Urothelium cell line (cell line): ENCODE data around the gene OR2AT4.
A peak's percentile ranks its signal among the peaks of the same experiment; 100 is the strongest.
"Not testable (repeated sequence)": the region's sequence is repeated elsewhere in the genome, so short reads cannot be mapped to it uniquely, and the experiment has no call there.

Experiments
- DNase-seq: peaks from one replicate; pipeline ENCODE4 v3.0.0; 2011; ENCODE audit warnings: low spot score, mixed read lengths
- FAIRE-seq: peaks from 2 replicates; lab custom pipeline; 2011; peaks lifted over from hg19 to GRCh38; lab: Jason Lieb, UNC

The OR2AT4 gene

GRCh38 chr11:75096456-75097172 lies at the start of gene OR2AT4:
OR2AT4 (minus strand) TSS chr11:75096876.
- no peak for FAIRE-seq

GRCh38 chr11:75145972-75146519 lies 49.4 kb upstream of the OR2AT4 start:
- no peak for FAIRE-seq
- no peak for DNase-seq

More at GRCh38 chr11:75096456-75097172, at the start of gene OR2AT4:
- no peak for DNase-seq

DNA sequence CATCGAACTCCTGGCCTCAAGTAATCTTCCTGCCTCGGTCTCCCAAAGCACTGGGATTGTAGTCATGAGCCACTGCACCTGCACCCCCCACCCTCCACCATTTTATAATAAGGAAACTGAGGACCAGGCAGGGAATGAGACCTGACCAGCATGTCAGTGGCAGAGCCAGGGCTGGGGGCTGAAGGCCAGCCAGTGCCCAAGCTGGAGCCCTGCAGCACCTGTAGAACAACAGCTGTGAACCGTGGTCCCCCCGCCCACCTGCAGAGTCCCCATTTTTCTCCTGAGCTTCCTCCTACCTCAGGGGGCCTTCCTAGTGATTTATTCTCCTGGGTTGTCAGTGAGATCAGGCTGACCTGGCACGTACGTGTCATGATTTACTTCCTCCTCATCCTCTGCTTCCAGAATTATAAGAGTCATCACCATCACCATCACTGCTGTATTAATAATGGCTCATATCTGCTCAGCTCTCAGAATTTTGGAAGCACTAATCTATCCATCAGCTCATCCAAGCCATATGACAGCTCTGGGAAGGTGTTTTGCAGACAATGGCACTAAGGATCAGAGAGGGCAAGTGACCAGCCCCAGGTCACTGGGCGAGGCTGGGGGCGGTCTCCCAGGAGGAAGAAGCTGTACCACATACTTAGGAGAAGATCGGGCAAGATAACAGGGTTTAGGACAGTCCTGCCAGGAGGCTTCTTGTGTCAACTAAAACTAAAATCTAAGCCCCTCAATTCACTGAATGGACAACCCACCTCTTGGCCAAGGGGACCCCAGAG lies 48.7 kb upstream of the OR2AT4 start:
- DNase-seq (no peak), FAIRE-seq (no peak)

DNA sequence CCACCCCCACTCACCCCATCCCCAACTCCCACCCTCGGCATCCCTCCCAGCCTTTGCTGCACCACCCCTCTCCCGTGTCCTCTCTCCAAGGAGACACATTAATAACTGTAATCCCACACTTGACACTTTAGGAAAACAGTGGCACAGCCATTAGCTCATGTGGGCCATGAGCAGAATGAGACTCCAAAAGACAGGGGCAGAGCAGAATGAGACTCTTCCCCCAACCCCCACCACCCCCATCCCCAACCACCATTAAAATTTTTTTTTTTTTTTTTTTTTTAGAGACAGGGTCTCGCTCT lies 48.0 kb upstream of the OR2AT4 start:
- no peak for FAIRE-seq

GRCh38 chr11:75143420-75143731 lies 46.7 kb upstream of the OR2AT4 start:
- FAIRE-seq (no peak), DNase-seq (no peak)

More for the DNA sequence above, 48.0 kb upstream of the OR2AT4 start:
- no peak for DNase-seq

- DNase-seq (peak; percentile 97), FAIRE-seq (no peak)
Measured at GRCh38 chr11:75142714-75143419, 46.2 kb upstream of the OR2AT4 start.

DNA sequence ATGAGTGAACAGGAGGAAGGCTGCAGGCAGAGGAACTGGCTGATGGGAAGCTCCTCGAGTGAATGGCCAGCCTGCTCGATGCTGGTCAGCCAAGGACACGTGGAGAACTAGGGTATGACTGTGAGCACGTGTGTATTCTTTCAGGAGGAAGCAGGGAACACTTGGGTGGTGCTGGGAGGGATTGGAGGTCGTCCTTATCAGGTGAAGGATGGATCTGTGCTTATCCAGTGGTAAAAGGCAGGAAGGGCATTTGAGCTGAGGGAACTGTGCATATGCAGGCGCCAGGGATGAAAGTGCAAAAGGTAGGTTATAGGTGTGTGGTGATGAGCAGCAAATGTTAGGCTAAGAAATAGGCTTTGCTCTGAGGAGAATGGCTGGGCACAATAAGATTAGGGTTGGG lies 44.5 kb upstream of the OR2AT4 start:
- DNase-seq (no peak), FAIRE-seq (no peak)

DNA sequence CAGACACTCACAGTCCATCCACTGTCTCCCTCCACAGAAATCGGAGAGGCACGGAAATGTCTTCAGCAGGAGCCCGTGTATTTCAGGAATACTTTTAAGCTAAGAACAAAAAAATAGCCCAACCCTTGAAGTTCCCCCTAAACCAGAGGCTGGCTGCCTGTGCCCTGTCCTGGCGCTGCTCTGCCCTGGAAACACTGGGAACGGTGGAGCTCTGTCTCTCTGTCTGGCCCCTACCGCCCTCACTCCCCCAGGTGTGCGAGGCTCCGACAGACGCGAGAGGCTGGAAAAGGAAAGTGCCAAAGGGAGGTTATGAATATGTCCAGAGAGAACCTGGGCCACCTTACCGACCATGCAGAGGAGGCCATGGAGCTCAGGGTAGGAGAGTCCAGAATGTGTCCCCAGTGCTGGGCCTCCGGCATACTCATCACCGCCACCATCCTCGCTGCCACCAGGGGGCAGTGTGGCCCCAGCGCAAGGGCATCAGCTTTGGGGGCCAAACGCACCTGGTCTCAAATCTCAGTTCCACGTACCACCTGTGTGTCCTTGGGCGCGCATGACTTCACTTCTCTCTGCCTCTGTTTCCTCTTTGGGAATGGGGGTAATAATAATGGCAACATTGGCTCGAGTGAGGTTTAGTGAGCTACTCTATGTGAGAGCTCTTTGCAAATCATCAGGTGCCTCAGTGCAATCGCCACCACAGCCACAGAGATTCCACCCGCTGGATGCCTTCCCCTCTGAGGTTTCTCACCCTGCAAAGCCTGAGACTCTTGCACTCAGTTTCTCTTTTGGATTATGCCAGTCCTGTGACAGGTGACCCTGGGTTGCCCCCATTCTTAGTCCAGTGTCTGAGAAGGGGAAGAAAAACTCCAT lies 43.8 kb upstream of the OR2AT4 start:
- peak; percentile 13 for FAIRE-seq
- peak; percentile 79 for DNase-seq

GRCh38 chr11:75135651-75136050 lies 39.0 kb upstream of the OR2AT4 start:
- DNase-seq (no peak), FAIRE-seq (no peak)

GRCh38 chr11:75135021-75135650 lies 38.5 kb upstream of the OR2AT4 start:
- FAIRE-seq (no peak), DNase-seq (no peak)

GRCh38 chr11:75133976-75134375 lies 37.3 kb upstream of the OR2AT4 start:
- no peak for FAIRE-seq
- DNase-seq: no peak

DNA sequence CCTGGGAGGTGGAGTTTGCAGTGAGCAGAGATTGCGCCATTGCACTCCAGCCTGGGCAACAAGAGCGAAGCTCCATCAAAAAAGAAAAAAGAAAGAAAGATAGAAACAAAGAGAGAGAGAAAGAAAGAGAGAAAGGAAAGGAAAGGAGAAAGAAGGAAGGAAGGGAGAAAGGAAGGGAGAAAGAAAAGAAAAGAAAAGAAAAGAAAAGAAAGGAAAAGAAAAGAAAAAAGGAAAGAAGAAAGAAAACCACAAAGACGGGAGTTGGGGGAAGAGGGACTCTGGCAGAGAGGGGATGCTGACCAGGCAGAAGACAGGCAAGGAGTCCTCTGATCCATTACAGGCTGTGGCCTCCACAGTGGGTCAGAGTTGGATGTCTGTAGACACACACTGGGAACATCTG lies 35.4 kb upstream of the OR2AT4 start:
- FAIRE-seq: no peak

DNA sequence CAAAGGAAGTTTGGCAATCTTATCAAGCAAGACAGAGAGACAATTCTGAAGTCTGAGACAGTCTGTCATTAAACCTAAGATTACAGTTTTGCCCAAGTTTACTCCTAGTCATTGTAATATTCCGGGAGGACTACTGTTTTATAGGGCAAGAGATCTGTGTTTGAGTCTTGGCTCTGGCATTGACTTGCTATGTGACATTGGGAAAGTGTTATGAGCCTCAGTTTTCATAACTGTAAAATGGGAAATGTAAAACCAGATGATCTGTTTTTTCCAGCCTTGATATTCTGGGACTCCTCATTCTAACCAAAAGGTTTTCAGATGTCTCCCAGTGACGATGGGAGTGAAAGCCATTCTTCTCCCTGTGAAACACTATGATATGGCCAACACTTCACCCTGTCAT lies 29.9 kb upstream of the OR2AT4 start:
- DNase-seq (no peak), FAIRE-seq (no peak)

More for the DNA sequence above, 35.4 kb upstream of the OR2AT4 start:
- no peak for DNase-seq

DNA sequence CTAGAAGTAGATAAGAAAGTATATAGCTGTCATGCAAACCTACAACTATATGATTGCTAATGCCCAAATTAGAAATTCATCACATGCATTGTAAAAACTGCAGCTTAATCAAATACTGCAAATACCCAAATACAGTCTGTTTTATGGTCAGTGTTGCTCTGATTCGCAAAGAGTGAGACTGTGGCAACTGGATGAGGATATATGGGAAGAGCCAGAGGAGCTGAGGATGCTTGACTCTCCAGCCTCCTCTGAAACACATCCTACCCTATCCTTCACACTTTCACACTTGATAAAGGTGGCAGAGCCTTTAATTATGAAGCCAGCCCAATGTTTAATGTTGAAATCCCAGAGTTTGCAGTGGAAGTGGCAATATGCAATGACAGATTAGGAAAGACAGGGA lies 21.9 kb upstream of the OR2AT4 start:
- DNase-seq (no peak), FAIRE-seq (no peak)

DNA sequence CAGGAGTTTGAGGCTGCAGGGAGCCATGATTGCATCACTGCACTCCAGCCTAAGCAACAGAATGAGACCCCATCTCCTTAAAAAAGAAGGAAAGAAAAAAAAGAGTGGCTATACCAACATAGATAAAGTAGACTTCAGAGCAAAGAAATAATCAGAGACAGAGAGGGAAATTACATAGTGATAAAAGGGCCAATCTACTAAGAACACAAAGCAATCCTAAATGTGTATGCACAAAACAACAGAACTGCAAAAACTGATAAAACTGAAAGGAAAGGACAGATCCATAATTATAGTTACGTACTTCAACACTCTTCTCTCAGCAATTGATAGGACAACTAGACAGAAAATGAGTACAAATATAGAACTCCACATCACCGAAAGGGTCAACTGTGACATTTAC lies 17.8 kb upstream of the OR2AT4 start:
- FAIRE-seq (no peak), DNase-seq (no peak)

DNA sequence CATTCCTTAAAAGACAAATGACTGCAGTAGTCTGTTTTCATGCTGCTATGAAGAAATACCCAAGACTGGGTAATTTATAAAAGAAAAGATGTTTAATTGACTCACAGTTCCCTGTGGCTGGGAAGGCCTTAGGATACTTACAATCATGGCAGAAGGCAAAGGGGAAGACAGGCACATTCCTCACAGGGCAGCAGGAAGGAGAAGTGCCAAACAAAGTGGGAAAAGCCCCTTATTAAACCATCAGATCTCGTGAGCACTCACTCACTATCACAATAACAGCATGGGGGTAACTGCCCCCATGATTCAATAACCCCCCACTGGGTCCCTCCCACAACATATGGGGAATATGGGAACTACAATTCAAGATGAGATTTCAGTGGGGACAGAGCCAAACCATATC lies 16.4 kb upstream of the OR2AT4 start:
- DNase-seq: no peak

DNA sequence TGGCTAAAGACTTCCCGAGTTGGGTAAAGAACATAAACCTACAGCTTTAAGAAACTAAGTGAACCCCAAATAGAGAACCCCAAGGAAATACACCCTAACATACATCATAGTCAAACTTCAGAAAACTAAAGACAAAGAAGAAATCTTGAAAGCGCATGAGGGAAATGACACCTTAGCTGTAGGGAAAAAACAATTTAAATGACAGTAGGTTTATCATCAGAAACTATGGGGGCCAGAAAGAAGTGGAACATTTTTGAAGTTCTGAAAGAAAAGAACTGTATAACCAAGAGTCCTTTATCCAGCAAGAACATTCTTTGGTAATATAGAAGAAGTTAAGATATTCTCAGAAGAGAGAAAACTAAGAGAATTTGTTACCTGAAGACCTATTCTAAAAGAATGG lies 15.5 kb upstream of the OR2AT4 start:
- no peak for DNase-seq
- FAIRE-seq: no peak

More for the DNA sequence above, 16.4 kb upstream of the OR2AT4 start:
- no peak for FAIRE-seq

DNA sequence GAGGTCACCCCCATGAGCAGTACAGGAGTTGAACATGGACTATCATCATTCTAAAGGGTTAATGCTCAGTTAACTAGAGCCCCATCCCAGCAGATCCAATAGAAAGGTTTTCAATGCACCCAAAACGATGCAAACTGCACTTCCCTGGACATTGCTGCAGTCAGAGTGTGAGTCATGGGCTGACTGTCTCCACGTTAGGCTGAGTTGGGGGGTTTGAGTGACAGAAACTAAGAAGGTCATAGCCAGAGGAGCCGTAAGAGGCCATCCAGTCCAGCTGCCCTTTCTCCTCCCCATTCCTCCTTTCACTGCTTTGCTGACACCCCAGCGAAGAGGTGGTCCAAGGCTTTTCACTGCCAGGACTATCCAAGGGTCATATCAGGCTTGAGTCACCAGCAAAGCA lies 10.5 kb upstream of the OR2AT4 start:
- FAIRE-seq (no peak), DNase-seq (no peak)

DNA sequence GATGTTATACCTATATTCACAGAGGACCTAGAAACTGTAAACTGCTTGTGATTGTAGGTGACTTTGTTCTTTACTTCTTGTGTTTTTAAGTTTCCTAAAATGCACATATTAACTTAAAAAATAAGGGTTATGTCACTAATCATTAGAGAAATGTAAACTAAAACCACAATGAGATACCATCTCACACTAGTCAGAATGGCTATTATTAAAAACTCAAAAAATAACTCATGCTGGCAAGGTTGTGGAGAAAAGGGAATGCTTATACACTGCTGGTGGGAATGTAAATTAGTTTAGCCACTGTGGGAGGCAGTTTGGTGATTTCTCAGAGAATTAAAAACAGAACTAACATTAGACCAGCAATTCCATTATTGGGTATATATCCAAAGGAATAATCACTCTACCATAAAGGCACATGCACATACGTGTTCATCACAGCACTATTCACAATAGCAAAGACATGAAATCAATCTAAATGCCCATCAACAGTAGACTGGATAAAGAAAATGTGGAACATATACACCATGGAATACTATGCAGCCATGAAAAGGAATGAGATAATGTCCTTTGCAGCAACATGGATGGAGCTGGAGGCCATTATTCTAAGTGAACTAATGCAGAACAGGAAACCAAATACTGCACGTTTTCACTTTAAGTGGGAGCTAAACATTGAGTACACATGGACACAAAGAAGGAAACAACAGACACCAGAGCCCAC lies 9.4 kb upstream of the OR2AT4 start:
- not testable (repeated sequence) for FAIRE-seq, DNase-seq
